Measurements from ENCODE around the gene MYO1F. TPM values are rescaled to one million over a fixed set of nuclear protein-coding genes. Genes with fewer than 3 reads are reported as not detected.

The MYO1F gene
- total RNA-seq, 1 donor from 2014 or later, result 0.69 TPM

GRCh38 chr19:8528500-8528899 is 48.7 kb downstream of the MYO1F start:
- no peaks in the 10 kb centered on the region for H3K27me3 Mint-ChIP-seq (ENCODE audit: low read depth)
- H3K4me3 Mint-ChIP-seq, result peak overlapping the region; percentile 20
- H3K36me3 Mint-ChIP-seq, result peaks cover 10% of the 10 kb centered on the region
- peaks cover 5% of the 10 kb centered on the region for H3K9me3 Mint-ChIP-seq
- TF ChIP-seq CTCF (IDR thresholded peaks at IDR 0.05; ENCODE audit: unreplicated experiment), result no peak
- peaks cover 14% of the 10 kb centered on the region for H3K4me1 Mint-ChIP-seq
- H3K27ac Mint-ChIP-seq, result no peak overlapping the region
- DNase-seq (ENCODE audit: low spot score in 2 of 2, unreplicated experiment in 2 of 2), result no peak

- no peak for TF ChIP-seq CTCF (IDR thresholded peaks at IDR 0.05; ENCODE audit: unreplicated experiment)
- Mint-ChIP-seq H3K4me1 (peaks cover 8% of the 10 kb centered on the region), H3K27me3 (ENCODE audit: low read depth) (no peaks in the 10 kb centered on the region), H3K27ac (peak overlapping the region; percentile 79), H3K4me3 (no peak overlapping the region), H3K9me3 (peaks cover 5% of the 10 kb centered on the region), H3K36me3 (peaks cover 10% of the 10 kb centered on the region)
- peak; percentile 89 to 95 for DNase-seq (ENCODE audit: low spot score in 2 of 2, unreplicated experiment in 2 of 2)
Measured at GRCh38 chr19:8526345-8527091, 50.7 kb downstream of the MYO1F start.

- Mint-ChIP-seq H3K4me3 (no peak overlapping the region), H3K36me3 (peaks cover 8% of the 10 kb centered on the region), H3K4me1 (peaks cover 8% of the 10 kb centered on the region), H3K27ac (no peak overlapping the region), H3K27me3 (ENCODE audit: low read depth) (no peaks in the 10 kb centered on the region), H3K9me3 (peaks cover 5% of the 10 kb centered on the region)
- TF ChIP-seq CTCF (IDR thresholded peaks at IDR 0.05; ENCODE audit: unreplicated experiment), result peak; percentile 11
- DNase-seq (ENCODE audit: low spot score in 2 of 2, unreplicated experiment in 2 of 2), result no peak
Measured at GRCh38 chr19:8525401-8525684, 51.9 kb downstream of the MYO1F start.

GRCh38 chr19:8519388-8519787 is 57.9 kb downstream of the MYO1F start:
- no peak for DNase-seq (ENCODE audit: low spot score in 2 of 2, unreplicated experiment in 2 of 2)
- Mint-ChIP-seq H3K9me3 (no peaks in the 10 kb centered on the region), H3K27ac (no peak overlapping the region), H3K36me3 (no peaks in the 10 kb centered on the region), H3K4me3 (no peak overlapping the region), H3K27me3 (ENCODE audit: low read depth) (no peaks in the 10 kb centered on the region), H3K4me1 (peaks cover 5% of the 10 kb centered on the region)
- no peak for TF ChIP-seq CTCF (IDR thresholded peaks at IDR 0.05; ENCODE audit: unreplicated experiment)

- Mint-ChIP-seq H3K9me3 (no peaks in the 10 kb centered on the region), H3K27me3 (ENCODE audit: low read depth) (no peaks in the 10 kb centered on the region), H3K36me3 (peaks cover under 1% of the 10 kb centered on the region), H3K4me1 (peaks cover 7% of the 10 kb centered on the region), H3K27ac (no peak overlapping the region), H3K4me3 (no peak overlapping the region)
- no peak for TF ChIP-seq CTCF (IDR thresholded peaks at IDR 0.05; ENCODE audit: unreplicated experiment)
- DNase-seq (ENCODE audit: low spot score in 2 of 2, unreplicated experiment in 2 of 2), result no peak
Measured at GRCh38 chr19:8518536-8518935, 58.7 kb downstream of the MYO1F start.

Data from mesothelial cell of epicardium (in vitro differentiated cells).